HCT116 (cell line): Measurements from ENCODE around the gene P3H3. TPM values are rescaled to one million over a fixed set of nuclear protein-coding genes. Genes with fewer than 3 reads are reported as not detected.

Experiments used
- ATAC-seq: fragments of 200-7000 bp; cut with Tn5 transposase; 2 replicates; pipeline ENCODE4 v1.9.1; 2020; ENCODE audit warnings: mild to moderate bottlenecking, moderate library complexity
- BruUV-seq: library from RNA; stranded (reverse); fragments of 400-500 nt; replicated peaks from 2 replicates; lab custom pipeline; 2021; lab: Mats Ljungman, UMichigan
- CTCF ChIA-PET: fragments of 300-600 bp; sonication (Branson Sonifier 250); formaldehyde crosslinking; loops from one replicate; lab custom pipeline; 2021; ENCODE audit warnings: antibody characterized with exemption; lab: Charles Lee
- POLR2A ChIA-PET: fragments of 300-600, 350-600 bp; sonication (Branson Sonifier 250); formaldehyde crosslinking; loops from one replicate; lab custom pipeline; 2021; ENCODE audit warnings: antibody characterized with exemption; lab: Charles Lee
- RAD21 ChIA-PET, 2 experiments: fragments of 300-600 bp; sonication (Branson Sonifier 250); formaldehyde crosslinking; loops; one replicate each; lab custom pipeline; 2023; ENCODE audit warnings: low total read pairs in 2 of 2; ENCODE audit not compliant: uncharacterized antibody in 2 of 2, unreplicated experiment in 2 of 2, low non-redundant PET in 1 of 2; lab: Charles Lee
- DNase-seq: peaks from one replicate; pipeline ENCODE4 v3.0.0-alpha.2; 2010; ENCODE audit warnings: low read depth, low spot score
- H2AFZ ChIP-seq: fragments of 200-600 bp; shearing (Covaris generic), sonication (generic); 2 replicates; pipeline ENCODE4 v1.6.1; 2017; ENCODE audit warnings: low read depth, mixed run types, mixed read lengths, antibody characterized with exemption, low read length; ENCODE audit not compliant: poor library complexity, severe bottlenecking
- H3K27ac ChIP-seq: 2 replicates; pipeline ENCODE4 v1.5.1; 2012; ENCODE audit warnings: low read depth, low read length
- H3K27me3 ChIP-seq: fragments of 200-600 bp; sonication (generic); 2 replicates; pipeline ENCODE4 v1.6.1; 2016; ENCODE audit warnings: mixed run types, low read length, mixed read lengths; ENCODE audit not compliant: insufficient read depth
- H3K36me3 ChIP-seq, 2 experiments: fragments of 200-500 bp in 1 of 2; fragments of 200-600 bp in 1 of 2; sonication (Bioruptor generic) in 1 of 2; sonication (generic) in 1 of 2; 2 replicates each; pipeline versions ENCODE4 v1.5.1 to v1.6.1; 2014 to 2016; ENCODE audit warnings: low read length in 2 of 2, inconsistent platforms in 1 of 2, mixed read lengths in 1 of 2, mixed run types in 1 of 2; ENCODE audit not compliant: insufficient read depth in 2 of 2, control insufficient read depth in 1 of 2
- H3K4me1 ChIP-seq, 2 experiments: fragments of 200-600 bp in 1 of 2; sonication (generic) in 1 of 2; 2 replicates each; pipeline versions ENCODE4 v1.5.1 to v1.6.1; 2012 to 2017; ENCODE audit warnings: low read length in 2 of 2, inconsistent platforms in 1 of 2, mild to moderate bottlenecking in 1 of 2, mixed read lengths in 1 of 2, mixed run types in 1 of 2, moderate library complexity in 1 of 2; ENCODE audit not compliant: insufficient read depth in 2 of 2, control insufficient read depth in 1 of 2
- H3K4me2 ChIP-seq: fragments of 200-600 bp; sonication (generic); 2 replicates; pipeline ENCODE4 v1.6.1; 2017; ENCODE audit warnings: mixed run types, low read length, mixed read lengths
- H3K4me3 ChIP-seq, 2 experiments: fragments of 200-600 bp in 1 of 2; sonication (generic) in 1 of 2; replicated peaks in 1 of 2; 2 replicates each; pipeline ENCODE4 v1.5.1; 2011 to 2016; ENCODE audit warnings: low read length in 2 of 2, control low read depth in 1 of 2, low read depth in 1 of 2, mild to moderate bottlenecking in 1 of 2, mixed read lengths in 1 of 2, mixed run types in 1 of 2
- H3K79me2 ChIP-seq: fragments of 200-600 bp; sonication (generic); 2 replicates; pipeline ENCODE4 v1.6.1; 2017; ENCODE audit warnings: mild to moderate bottlenecking, mixed run types, low read length, moderate library complexity, mixed read lengths; ENCODE audit not compliant: insufficient read depth
- H3K9ac ChIP-seq: fragments of 200-600 bp; sonication (generic); 2 replicates; pipeline ENCODE4 v1.6.1; 2016; ENCODE audit warnings: low read length, mixed read lengths
- H3K9me2 ChIP-seq: fragments of 200-600 bp; sonication (generic), shearing (Covaris generic); 2 replicates; pipeline ENCODE4 v1.6.1; 2017; ENCODE audit warnings: mixed run types, mild to moderate bottlenecking, moderate library complexity; ENCODE audit not compliant: insufficient read depth
- H3K9me3 ChIP-seq, 2 experiments: fragments of 200-500 bp in 1 of 2; fragments of 200-600 bp in 1 of 2; sonication (Bioruptor generic) in 1 of 2; sonication (generic) in 1 of 2; 2 replicates each; pipeline ENCODE4 v1.6.1; 2014 to 2017; ENCODE audit warnings: low read length in 2 of 2, mixed read lengths in 2 of 2, inconsistent platforms in 1 of 2, low read depth in 1 of 2, mild to moderate bottlenecking in 1 of 2, mixed run types in 1 of 2, moderate library complexity in 1 of 2; ENCODE audit not compliant: control insufficient read depth in 1 of 2, insufficient read depth in 1 of 2
- H4K20me1 ChIP-seq: fragments of 200-600 bp; sonication (generic), shearing (Covaris generic); 2 replicates; pipeline ENCODE4 v1.6.1; 2017; ENCODE audit warnings: mixed run types, mild to moderate bottlenecking, moderate library complexity; ENCODE audit not compliant: insufficient read depth
- ELF1 ChIP-seq: IDR thresholded peaks from 2 replicates; pipeline ENCODE4 v1.6.1; 2012; ENCODE audit warnings: low read depth, borderline replicate concordance
- EZH2 ChIP-seq: fragments of 200-600 bp; sonication (generic); IDR thresholded peaks from 2 replicates; pipeline ENCODE4 v1.6.1; 2017; ENCODE audit warnings: antibody characterized with exemption, mixed run types
- JUND ChIP-seq: IDR thresholded peaks from 2 replicates; pipeline ENCODE4 v1.6.1; 2012
- POLR2A ChIP-seq: IDR thresholded peaks from 2 replicates; pipeline ENCODE4 v1.7.0; 2011; ENCODE audit warnings: borderline replicate concordance; ENCODE audit not compliant: insufficient read depth, insufficient read length; ENCODE audit errors: extremely low read depth
- POLR2AphosphoS5 ChIP-seq: IDR thresholded peaks from 2 replicates; pipeline ENCODE4 v1.6.1; 2011; ENCODE audit warnings: mild to moderate bottlenecking, low read depth, low read length, moderate library complexity
- RAD21 ChIP-seq: IDR thresholded peaks from 2 replicates; pipeline ENCODE4 v1.6.1; 2012; ENCODE audit warnings: low read depth, mild to moderate bottlenecking
- SP1 ChIP-seq: IDR thresholded peaks from 2 replicates; pipeline ENCODE4 v1.6.1; 2012; ENCODE audit warnings: low read depth
- TCF7L2 ChIP-seq: IDR thresholded peaks from 2 replicates; pipeline ENCODE4 v1.7.0; 2011; ENCODE audit warnings: borderline replicate concordance, inconsistent platforms; ENCODE audit not compliant: insufficient read depth, insufficient read length; ENCODE audit errors: extremely low read depth
- YY1 ChIP-seq: IDR thresholded peaks from 2 replicates; pipeline ENCODE4 v1.6.1; 2011; ENCODE audit warnings: low read length, low read depth, moderate library complexity, mild to moderate bottlenecking; ENCODE audit not compliant: insufficient replicate concordance; ENCODE audit errors: extremely low read depth
- ZFX ChIP-seq: fragments of 450-650 bp; IDR thresholded peaks from 2 replicates; pipeline ENCODE4 v1.6.1; 2017
- ZNF274 ChIP-seq: fragments of 200-500 bp; sonication (Bioruptor generic); IDR thresholded peaks from 2 replicates; pipeline ENCODE4 v1.6.1; 2014; ENCODE audit warnings: mild to moderate bottlenecking, low read depth, low read length, inconsistent platforms
- intact Hi-C: fragments of 100-400 bp; cut with micrococcal nuclease; formaldehyde crosslinking; loops from 2 replicates; pipeline ENCODE4 v1.10.0; 2022
- total RNA-seq: library from RNA; stranded (reverse); gene quantifications from one replicate; pipeline ENCODE4 v1.2.1, GENCODE V29; 2021; ENCODE audit not compliant: unreplicated experiment
- TF ChIP-seq, protein P1 (sequence below), 3 experiments: fragments of 200-600 bp in 1 of 3; sonication (generic) in 1 of 3; IDR thresholded peaks in 2 of 3; conservative IDR thresholded peaks in 1 of 3; 2 replicates each; pipeline ENCODE4 v1.5.1; 2012 to 2017; ENCODE audit warnings: low read depth in 2 of 3, low read length in 2 of 3, antibody characterized with exemption in 1 of 3, borderline replicate concordance in 1 of 3, control low read depth in 1 of 3, mild to moderate bottlenecking in 1 of 3, mixed read lengths in 1 of 3, mixed run types in 1 of 3, moderate library complexity in 1 of 3; ENCODE audit not compliant: insufficient read depth in 1 of 3
- TF ChIP-seq, protein P2 (sequence below): IDR thresholded peaks from 2 replicates; pipeline ENCODE4 v1.6.1; 2011; ENCODE audit warnings: mild to moderate bottlenecking, low read length, moderate library complexity; ENCODE audit not compliant: insufficient replicate concordance; ENCODE audit errors: extremely low read depth

The P3H3 gene
- total RNA-seq, 1 experiment from 2014 or later, result 32.2 TPM

DNA sequence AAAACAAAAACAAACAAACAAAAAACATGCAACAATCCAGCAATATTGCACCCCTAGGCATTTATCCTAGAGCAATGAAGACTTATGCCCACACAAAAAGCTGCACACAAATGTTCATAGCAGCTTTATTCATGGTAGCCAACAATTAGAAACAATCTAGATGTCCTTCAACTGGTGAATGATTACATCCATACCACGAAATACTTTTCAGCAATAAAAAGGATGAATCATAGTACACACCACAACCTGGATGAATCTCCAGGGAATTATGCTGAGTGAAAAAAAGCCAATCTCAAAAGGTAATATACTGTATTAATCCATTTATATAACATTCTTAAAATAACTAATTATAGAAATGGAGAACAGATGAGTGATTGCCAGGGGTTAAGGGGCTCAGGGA, 21.0 kb upstream of the P3H3 start:
- peaks cover 2 to 8% of the 10 kb centered on the region in 2 experiments; a peak in 3 of 4 replicates for H3K4me1 ChIP-seq
- BruUV-seq, result no TSS peak
- H3K9me3 ChIP-seq, result no peaks in the 10 kb centered on the region
- intact Hi-C loops, result no loop called here
- H3K4me2 ChIP-seq, result peak overlapping the region; percentile 21; the same call in 1 of the 2 replicates
- no peak overlapping the region for H3K27ac ChIP-seq
- H3K36me3 ChIP-seq, result no peaks in the 10 kb centered on the region
- no peaks in the 10 kb centered on the region for H3K79me2 ChIP-seq
- no peak for DNase-seq
- ChIA-PET CTCF (no interaction called here), POLR2A (interaction anchor here (0.7 kb wide), 1 partner anchor 312 kb away, joined by 3 read pairs; no protein-coding TSS in a partner anchor), RAD21 (no interaction called here)
- no peaks in the 10 kb centered on the region for H4K20me1 ChIP-seq
- H3K27me3 ChIP-seq, result no peaks in the 10 kb centered on the region
- no peak overlapping the region for H3K4me3 ChIP-seq
- ATAC-seq, result peak; percentile 49; the same call in 1 of the 2 replicates
- peak; percentile 15; the same call in 1 of the 2 replicates for TF ChIP-seq JUND
- no peak for TF ChIP-seq TCF7L2
- H3K9me2 ChIP-seq, result no peaks in the 10 kb centered on the region
- no peak overlapping the region for H3K9ac ChIP-seq
- no peak overlapping the region for H2AFZ ChIP-seq

DNA sequence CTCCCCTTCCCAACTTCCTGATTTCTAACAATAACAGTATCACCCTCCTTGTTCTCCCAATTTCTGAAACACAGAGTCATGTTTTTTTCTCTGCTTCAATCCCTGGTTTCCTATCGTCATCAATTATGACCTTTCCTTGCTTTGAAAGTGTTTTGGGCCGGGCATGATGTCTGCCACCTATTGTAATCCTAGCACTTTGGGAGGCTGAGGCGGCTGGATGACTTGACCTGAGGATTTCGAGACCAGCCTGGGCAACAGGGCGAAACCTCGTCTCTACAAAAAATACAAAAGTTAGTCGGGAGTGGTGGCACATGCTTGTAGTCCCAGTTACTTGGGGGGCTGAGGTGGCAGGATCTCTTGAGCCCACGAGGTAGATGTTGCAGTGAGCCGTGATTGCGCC, 19.2 kb upstream of the P3H3 start:
- peaks cover 2 to 8% of the 10 kb centered on the region in 2 experiments; a peak in 3 of 4 replicates for H3K4me1 ChIP-seq
- ChIA-PET POLR2A (no interaction called here), CTCF (no interaction called here), RAD21 (interaction anchor here in 1 of 2 experiments (0.9 kb wide), 1 partner anchor 153 kb away, joined by 4 read pairs; no protein-coding TSS in a partner anchor)
- no peaks in the 10 kb centered on the region for H3K9me3 ChIP-seq
- no TSS peak for BruUV-seq
- H3K27me3 ChIP-seq, result no peaks in the 10 kb centered on the region
- no peak for ATAC-seq
- no peak overlapping the region for H2AFZ ChIP-seq
- intact Hi-C loops, result no loop called here
- H3K4me3 ChIP-seq, result no peak overlapping the region
- H3K4me2 ChIP-seq, result no peak overlapping the region
- H3K27ac ChIP-seq, result no peak overlapping the region
- H3K9me2 ChIP-seq, result no peaks in the 10 kb centered on the region
- H3K9ac ChIP-seq, result no peak overlapping the region
- DNase-seq, result no peak
- H4K20me1 ChIP-seq, result no peaks in the 10 kb centered on the region
- H3K36me3 ChIP-seq, result no peaks in the 10 kb centered on the region
- no peaks in the 10 kb centered on the region for H3K79me2 ChIP-seq
- TF ChIP-seq YY1 (no peak), POLR2A (no peak), RAD21 (no peak), EZH2 (no peak), JUND (no peak), POLR2AphosphoS5 (no peak), ZNF274 (no peak), SP1 (no peak), ELF1 (no peak), ZFX (no peak)
- TF ChIP-seq, protein P1, sequence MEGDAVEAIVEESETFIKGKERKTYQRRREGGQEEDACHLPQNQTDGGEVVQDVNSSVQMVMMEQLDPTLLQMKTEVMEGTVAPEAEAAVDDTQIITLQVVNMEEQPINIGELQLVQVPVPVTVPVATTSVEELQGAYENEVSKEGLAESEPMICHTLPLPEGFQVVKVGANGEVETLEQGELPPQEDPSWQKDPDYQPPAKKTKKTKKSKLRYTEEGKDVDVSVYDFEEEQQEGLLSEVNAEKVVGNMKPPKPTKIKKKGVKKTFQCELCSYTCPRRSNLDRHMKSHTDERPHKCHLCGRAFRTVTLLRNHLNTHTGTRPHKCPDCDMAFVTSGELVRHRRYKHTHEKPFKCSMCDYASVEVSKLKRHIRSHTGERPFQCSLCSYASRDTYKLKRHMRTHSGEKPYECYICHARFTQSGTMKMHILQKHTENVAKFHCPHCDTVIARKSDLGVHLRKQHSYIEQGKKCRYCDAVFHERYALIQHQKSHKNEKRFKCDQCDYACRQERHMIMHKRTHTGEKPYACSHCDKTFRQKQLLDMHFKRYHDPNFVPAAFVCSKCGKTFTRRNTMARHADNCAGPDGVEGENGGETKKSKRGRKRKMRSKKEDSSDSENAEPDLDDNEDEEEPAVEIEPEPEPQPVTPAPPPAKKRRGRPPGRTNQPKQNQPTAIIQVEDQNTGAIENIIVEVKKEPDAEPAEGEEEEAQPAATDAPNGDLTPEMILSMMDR (IDR thresholded peaks at IDR 0.05 in 2 of 3, conservative IDR thresholded peaks at IDR 0.05 in 1 of 3; ENCODE audit: borderline replicate concordance in 1 of 3, insufficient read depth in 1 of 3, low read depth in 2 of 3, low read length in 2 of 3), result no peak
- TF ChIP-seq, protein P2, sequence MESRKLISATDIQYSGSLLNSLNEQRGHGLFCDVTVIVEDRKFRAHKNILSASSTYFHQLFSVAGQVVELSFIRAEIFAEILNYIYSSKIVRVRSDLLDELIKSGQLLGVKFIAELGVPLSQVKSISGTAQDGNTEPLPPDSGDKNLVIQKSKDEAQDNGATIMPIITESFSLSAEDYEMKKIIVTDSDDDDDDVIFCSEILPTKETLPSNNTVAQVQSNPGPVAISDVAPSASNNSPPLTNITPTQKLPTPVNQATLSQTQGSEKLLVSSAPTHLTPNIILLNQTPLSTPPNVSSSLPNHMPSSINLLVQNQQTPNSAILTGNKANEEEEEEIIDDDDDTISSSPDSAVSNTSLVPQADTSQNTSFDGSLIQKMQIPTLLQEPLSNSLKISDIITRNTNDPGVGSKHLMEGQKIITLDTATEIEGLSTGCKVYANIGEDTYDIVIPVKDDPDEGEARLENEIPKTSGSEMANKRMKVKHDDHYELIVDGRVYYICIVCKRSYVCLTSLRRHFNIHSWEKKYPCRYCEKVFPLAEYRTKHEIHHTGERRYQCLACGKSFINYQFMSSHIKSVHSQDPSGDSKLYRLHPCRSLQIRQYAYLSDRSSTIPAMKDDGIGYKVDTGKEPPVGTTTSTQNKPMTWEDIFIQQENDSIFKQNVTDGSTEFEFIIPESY, result no peak
